Sigmoid colon (tissue), 4 donors: ENCODE data around the gene FCN1.

Experiments
- CTCF ChIP-seq, 4 experiments: fragments of 450-650 bp in 3 of 4; fragments of 200-600 bp in 1 of 4; IDR thresholded peaks; one replicate each; pipeline ENCODE4 v1.5.1; 2016 to 2019; ENCODE audit warnings: antibody characterized with exemption in 4 of 4, mild to moderate bottlenecking in 3 of 4, moderate library complexity in 2 of 4
- EP300 ChIP-seq, 4 donors: sonication (generic); formaldehyde crosslinking; IDR thresholded peaks; one replicate each; pipeline ENCODE4 v1.6.1; 2017; ENCODE audit warnings: antibody characterized with exemption in 4 of 4
- POLR2AphosphoS5 ChIP-seq, 4 donors: sonication (generic); formaldehyde crosslinking; IDR thresholded peaks; one replicate each; pipeline ENCODE4 v1.6.1; 2017; ENCODE audit warnings: antibody characterized with exemption in 4 of 4

GRCh38 chr9:134946663-134947062 lies 29.0 kb upstream of the FCN1 start:
- no peak for TF ChIP-seq CTCF (IDR thresholded peaks at IDR 0.05)
- TF ChIP-seq POLR2AphosphoS5 (IDR thresholded peaks at IDR 0.05) = no peak
- TF ChIP-seq EP300 (IDR thresholded peaks at IDR 0.05) = no peak
